SU-DHL-6 (cell line): ENCODE data around the gene SARDH.

Source experiments
- H2AFZ ChIP-seq: fragments of 200-600 bp; sonication (generic); 2 replicates; pipeline ENCODE4 v1.6.1; 2014; ENCODE audit warnings: low read depth, mild to moderate bottlenecking, moderate library complexity, mixed read lengths, antibody characterized with exemption, low read length; ENCODE audit not compliant: severe bottlenecking
- H3F3A ChIP-seq: fragments of 200-600 bp; shearing (Covaris generic); 2 replicates; pipeline ENCODE4 v1.6.0; 2016; ENCODE audit warnings: antibody characterized with exemption, mild to moderate bottlenecking; ENCODE audit not compliant: insufficient read depth
- H3K27ac ChIP-seq: fragments of 200-600 bp; sonication (generic); 2 replicates; pipeline ENCODE4 v1.5.1; 2016; ENCODE audit warnings: low read depth, mild to moderate bottlenecking, low read length, moderate library complexity, mixed read lengths
- H3K27me3 ChIP-seq: fragments of 200-600 bp; sonication (generic), shearing (Covaris generic); 2 replicates; pipeline ENCODE4 v1.6.0; 2014; ENCODE audit warnings: mild to moderate bottlenecking, low read length
- H3K36me3 ChIP-seq: fragments of 200-600 bp; sonication (generic); 2 replicates; pipeline ENCODE4 v1.6.1; 2014; ENCODE audit warnings: mild to moderate bottlenecking, low read length, mixed read lengths
- H3K4me2 ChIP-seq: fragments of 300-600, 200-600 bp; shearing (Covaris generic), sonication (generic); 2 replicates; pipeline ENCODE4 v1.6.0; 2014; ENCODE audit warnings: low read length, low read depth, mild to moderate bottlenecking; ENCODE audit not compliant: poor library complexity, severe bottlenecking
- H3K4me3 ChIP-seq: fragments of 200-600 bp; sonication (generic); 2 replicates; pipeline ENCODE4 v1.5.1; 2014; ENCODE audit warnings: antibody characterized with exemption, low read length, mild to moderate bottlenecking, mixed read lengths; ENCODE audit not compliant: insufficient read depth, poor library complexity, severe bottlenecking
- H3K79me2 ChIP-seq: fragments of 200-600 bp; sonication (generic); 2 replicates; pipeline ENCODE4 v1.6.1; 2014; ENCODE audit warnings: mild to moderate bottlenecking, low read length, moderate library complexity; ENCODE audit not compliant: insufficient read depth
- H3K9ac ChIP-seq: fragments of 200-600 bp; sonication (generic); 2 replicates; pipeline ENCODE4 v1.7.0; 2014; ENCODE audit warnings: mild to moderate bottlenecking, low read length
- H3K9me2 ChIP-seq: fragments of 200-600 bp; sonication (generic); replicated peaks from 2 replicates; pipeline ENCODE4 v1.6.1; 2014; ENCODE audit warnings: low read length; ENCODE audit not compliant: insufficient read depth
- H3K9me3 ChIP-seq: fragments of 200-600 bp; sonication (generic); 2 replicates; pipeline ENCODE4 v1.6.1; 2014; ENCODE audit warnings: low read length, mixed read lengths; ENCODE audit not compliant: insufficient read depth
- H4K20me1 ChIP-seq: fragments of 200-600 bp; sonication (generic); 2 replicates; pipeline ENCODE4 v1.6.1; 2014; ENCODE audit warnings: low read depth, mild to moderate bottlenecking, antibody characterized with exemption, low read length, moderate library complexity, mixed read lengths
- CTCF ChIP-seq: fragments of 200-600 bp; sonication (generic); IDR thresholded peaks from one replicate; pipeline ENCODE4 v1.5.1; 2017; ENCODE audit warnings: antibody characterized with exemption, mild to moderate bottlenecking, low read length, moderate library complexity; ENCODE audit not compliant: insufficient read depth, poor library complexity, severe bottlenecking
- EZH2phosphoT487 ChIP-seq: fragments of 200-600 bp; sonication (generic), shearing (Covaris generic); conservative IDR thresholded peaks from 2 replicates; pipeline ENCODE4 v1.6.1; 2018; ENCODE audit warnings: mild to moderate bottlenecking, antibody characterized with exemption, low read length, moderate library complexity, mixed read lengths

SARDH gene

GRCh38 chr9:133639613-133640012 lies 98.5 kb downstream of the SARDH start:
- Histone ChIP-seq H3F3A (no peaks in the 10 kb centered on the region), H3K9me2 (no peaks in the 10 kb centered on the region), H3K4me3 (no peak overlapping the region)

GRCh38 chr9:133638711-133639110 lies 99.4 kb downstream of the SARDH start:
- no peak overlapping the region for H3K4me3 ChIP-seq
- H3K27me3 ChIP-seq = no peaks in the 10 kb centered on the region
- no peak overlapping the region for H3K4me2 ChIP-seq
- no peaks in the 10 kb centered on the region for H3K36me3 ChIP-seq
- TF ChIP-seq EZH2phosphoT487 (no peak), CTCF (no peak)
- no peaks in the 10 kb centered on the region for H4K20me1 ChIP-seq
- no peak overlapping the region for H3K9ac ChIP-seq
- H3K9me3 ChIP-seq = no peaks in the 10 kb centered on the region
- H3K27ac ChIP-seq = no peak overlapping the region
- no peaks in the 10 kb centered on the region for H3K9me2 ChIP-seq
- H3K79me2 ChIP-seq = no peaks in the 10 kb centered on the region
- H3F3A ChIP-seq = no peaks in the 10 kb centered on the region
- H2AFZ ChIP-seq = no peak overlapping the region

More at GRCh38 chr9:133639613-133640012, 98.5 kb downstream of the SARDH start:
- Histone ChIP-seq H3K9ac (no peak overlapping the region), H4K20me1 (no peaks in the 10 kb centered on the region), H2AFZ (no peak overlapping the region), H3K9me3 (no peaks in the 10 kb centered on the region), H3K27me3 (no peaks in the 10 kb centered on the region), H3K79me2 (no peaks in the 10 kb centered on the region), H3K27ac (no peak overlapping the region), H3K36me3 (no peaks in the 10 kb centered on the region), H3K4me2 (no peak overlapping the region)
- TF ChIP-seq EZH2phosphoT487 = no peak
- TF ChIP-seq CTCF = no peak

- H4K20me1 ChIP-seq = no peaks in the 10 kb centered on the region
- no peak overlapping the region for H3K4me2 ChIP-seq
- TF ChIP-seq EZH2phosphoT487 = no peak
- no peak for TF ChIP-seq CTCF
- H3K4me3 ChIP-seq = no peak overlapping the region
- no peaks in the 10 kb centered on the region for H3K36me3 ChIP-seq
- no peaks in the 10 kb centered on the region for H3K9me2 ChIP-seq
- no peak overlapping the region for H3K9ac ChIP-seq
- H3K27ac ChIP-seq = no peak overlapping the region
- H3K27me3 ChIP-seq = no peaks in the 10 kb centered on the region
- no peak overlapping the region for H2AFZ ChIP-seq
- H3F3A ChIP-seq = no peaks in the 10 kb centered on the region
- no peaks in the 10 kb centered on the region for H3K79me2 ChIP-seq
- no peaks in the 10 kb centered on the region for H3K9me3 ChIP-seq
Observed at GRCh38 chr9:133638076-133638475, 100.1 kb downstream of the SARDH start.
